Measurements from ENCODE around the gene PPP1R26.
"Not testable (repeated sequence)": the region's sequence is repeated elsewhere in the genome, so short reads cannot be mapped to it uniquely, and the experiment has no call there.

PPP1R26 gene

GRCh38 chr9:135509458-135509857 is 29.9 kb downstream of the PPP1R26 start:
- H3K27me3 ChIP-seq (ENCODE audit: low read depth), result no peaks in the 10 kb centered on the region
- H3K9me3 ChIP-seq, result no peaks in the 10 kb centered on the region
- H3K36me3 ChIP-seq (replicated peaks), result peaks cover 9% of the 10 kb centered on the region
- DNase-seq (ENCODE audit: low spot score in 2 of 2), result no peak
- no peak overlapping the region for H3K4me3 ChIP-seq
- in situ Hi-C loops (cut with MboI; ENCODE audit: low sequenced_read_pairs), result no loop called here
- no peaks in the 10 kb centered on the region for H3K4me1 ChIP-seq

GRCh38 chr9:135512241-135512603 is 32.6 kb downstream of the PPP1R26 start:
- Histone ChIP-seq H3K4me1 (no peaks in the 10 kb centered on the region), H3K9me3 (no peaks in the 10 kb centered on the region), H3K36me3 (replicated peaks) (no peaks in the 10 kb centered on the region), H3K4me3 (no peak overlapping the region), H3K27me3 (ENCODE audit: low read depth) (no peaks in the 10 kb centered on the region)
- DNase-seq (ENCODE audit: low spot score in 2 of 2), result no peak
- in situ Hi-C loops (cut with MboI; ENCODE audit: low sequenced_read_pairs), result no loop called here

- Histone ChIP-seq H3K4me3 (no peak overlapping the region), H3K27me3 (ENCODE audit: low read depth) (no peaks in the 10 kb centered on the region), H3K9me3 (no peaks in the 10 kb centered on the region), H3K4me1 (no peaks in the 10 kb centered on the region), H3K36me3 (replicated peaks) (no peaks in the 10 kb centered on the region)
- in situ Hi-C loops (cut with MboI; ENCODE audit: low sequenced_read_pairs), result no loop called here
- peak in 1 of 2 experiments; percentile 6 for DNase-seq (ENCODE audit: low spot score in 2 of 2)
Observed at GRCh38 chr9:135512904-135513303, 33.3 kb downstream of the PPP1R26 start.

DNA sequence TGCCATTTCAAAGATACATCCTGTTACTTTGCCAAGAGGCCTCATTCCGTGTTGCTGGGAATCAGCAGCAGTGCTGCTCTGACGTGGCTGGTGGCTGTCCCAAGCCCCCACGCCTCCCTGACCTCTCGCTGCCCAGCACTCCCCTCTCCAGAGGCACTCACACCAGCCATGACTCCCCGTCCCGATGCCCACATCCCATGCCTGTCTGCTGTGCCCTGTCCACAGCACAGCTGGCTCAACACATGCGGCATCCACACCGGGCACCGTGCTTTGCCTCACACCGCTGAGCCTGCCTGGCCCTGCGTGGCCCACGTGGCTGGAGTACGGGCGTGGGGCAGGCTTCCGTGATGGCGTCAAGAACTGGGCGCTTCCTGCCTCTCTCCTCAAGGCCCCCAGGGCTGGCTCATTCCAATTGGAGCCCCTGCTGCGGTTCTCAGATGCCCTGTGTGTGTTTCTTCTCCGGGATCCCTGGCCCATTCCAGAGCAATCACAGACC is 33.8 kb downstream of the PPP1R26 start:
- Histone ChIP-seq H3K4me3 (no peak overlapping the region), H3K9me3 (no peaks in the 10 kb centered on the region), H3K27me3 (ENCODE audit: low read depth) (no peaks in the 10 kb centered on the region), H3K36me3 (replicated peaks) (no peaks in the 10 kb centered on the region), H3K4me1 (no peaks in the 10 kb centered on the region)
- in situ Hi-C loops (cut with MboI; ENCODE audit: low sequenced_read_pairs), result no loop called here
- DNase-seq (ENCODE audit: low spot score in 2 of 2), result peak in 1 of 2 experiments; percentile 7

GRCh38 chr9:135513906-135514305 is 34.3 kb downstream of the PPP1R26 start:
- in situ Hi-C loops (cut with MboI; ENCODE audit: low sequenced_read_pairs); H3K36me3 ChIP-seq (replicated peaks); H3K27me3 ChIP-seq (ENCODE audit: low read depth); DNase-seq (ENCODE audit: low spot score in 2 of 2); H3K4me1 ChIP-seq; H3K9me3 ChIP-seq; H3K4me3 ChIP-seq: not testable (repeated sequence)

DNA sequence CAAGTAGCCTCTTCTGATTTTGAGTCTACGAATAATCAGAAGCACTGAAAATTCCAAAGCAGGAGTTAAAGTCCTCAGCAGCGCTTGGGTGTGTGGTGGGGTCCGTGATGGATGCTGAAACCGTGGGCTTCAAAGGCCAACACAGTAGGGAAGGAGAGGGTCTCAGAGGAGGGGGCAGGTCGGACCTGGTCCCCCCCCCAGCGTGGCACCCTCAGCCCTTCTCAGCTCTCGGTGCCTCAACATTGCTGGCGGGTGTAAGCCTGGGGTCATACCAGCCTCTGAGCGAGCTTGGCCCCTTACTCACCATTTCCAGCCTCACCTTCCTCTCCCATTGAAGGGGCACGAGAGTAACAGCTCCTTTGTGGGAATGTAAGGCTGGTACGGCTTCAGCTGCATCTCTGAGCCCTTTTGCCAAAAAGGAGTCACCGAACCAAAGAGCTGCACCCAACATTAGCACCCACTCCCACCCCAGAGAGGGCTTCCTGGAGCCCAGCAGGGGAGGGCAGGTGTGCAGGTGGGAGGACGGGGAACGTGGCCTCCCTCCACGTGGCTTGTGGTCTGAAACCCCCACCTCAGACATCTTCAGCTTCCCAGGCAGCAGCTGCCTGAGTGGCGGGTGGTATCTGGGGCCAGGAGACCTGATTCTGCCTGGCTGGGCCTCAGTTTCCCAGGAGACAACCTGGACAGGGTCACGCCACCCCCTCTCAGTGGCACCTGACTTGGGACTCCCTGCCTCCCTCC is 34.9 kb downstream of the PPP1R26 start:
- no peaks in the 10 kb centered on the region for H3K9me3 ChIP-seq
- in situ Hi-C loops (cut with MboI; ENCODE audit: low sequenced_read_pairs), result no loop called here
- H3K4me1 ChIP-seq, result no peaks in the 10 kb centered on the region
- DNase-seq (ENCODE audit: low spot score in 2 of 2), result no peak
- H3K27me3 ChIP-seq (ENCODE audit: low read depth), result no peaks in the 10 kb centered on the region
- H3K4me3 ChIP-seq, result no peak overlapping the region
- no peaks in the 10 kb centered on the region for H3K36me3 ChIP-seq (replicated peaks)

DNA sequence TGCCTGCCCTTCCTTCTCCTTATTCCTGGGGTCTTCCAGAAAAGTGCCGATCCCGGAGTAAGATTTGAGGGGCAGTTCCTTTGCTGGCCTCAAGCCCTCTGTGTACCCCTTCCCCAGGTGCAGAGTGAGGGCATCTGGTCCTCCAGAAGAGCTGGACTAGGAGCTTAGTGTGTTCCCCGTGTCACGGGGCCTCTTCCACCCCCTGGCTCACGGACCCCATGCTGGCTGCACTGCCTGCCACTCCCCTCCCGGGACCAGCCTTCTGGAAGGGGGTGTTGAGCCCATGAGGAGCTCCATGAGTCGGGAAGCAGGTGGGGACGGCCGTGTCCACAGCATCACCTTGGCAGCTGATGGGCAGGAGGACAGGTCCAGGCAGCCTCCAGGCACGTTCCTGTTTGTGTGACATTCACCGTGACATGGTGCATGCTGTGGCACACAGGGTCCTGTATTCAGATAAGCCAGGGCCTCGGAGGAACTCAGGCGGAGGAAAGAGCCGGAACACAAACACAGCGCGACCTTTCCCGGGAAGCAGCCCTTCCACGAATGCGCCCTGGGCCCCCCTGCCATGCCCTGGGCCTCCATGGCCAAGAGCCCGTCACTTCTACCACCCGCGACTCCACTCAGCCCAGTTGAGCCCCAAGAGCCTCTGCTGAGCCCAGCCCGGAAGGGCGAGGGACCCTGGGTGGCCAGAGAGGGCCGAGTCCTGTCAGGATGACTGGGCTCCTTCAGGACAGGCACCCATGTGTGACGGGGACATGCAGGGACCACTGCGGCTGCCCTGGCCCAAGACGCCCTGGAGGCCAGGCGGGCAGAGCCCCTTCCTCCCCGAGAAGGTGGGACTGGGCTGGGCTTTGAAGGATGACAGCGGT is 35.7 kb downstream of the PPP1R26 start:
- Histone ChIP-seq H3K9me3 (no peaks in the 10 kb centered on the region), H3K27me3 (ENCODE audit: low read depth) (no peaks in the 10 kb centered on the region), H3K36me3 (replicated peaks) (no peaks in the 10 kb centered on the region), H3K4me1 (no peaks in the 10 kb centered on the region), H3K4me3 (no peak overlapping the region)
- in situ Hi-C loops (cut with MboI; ENCODE audit: low sequenced_read_pairs), result no loop called here
- DNase-seq (ENCODE audit: low spot score in 2 of 2), result no peak

DNA sequence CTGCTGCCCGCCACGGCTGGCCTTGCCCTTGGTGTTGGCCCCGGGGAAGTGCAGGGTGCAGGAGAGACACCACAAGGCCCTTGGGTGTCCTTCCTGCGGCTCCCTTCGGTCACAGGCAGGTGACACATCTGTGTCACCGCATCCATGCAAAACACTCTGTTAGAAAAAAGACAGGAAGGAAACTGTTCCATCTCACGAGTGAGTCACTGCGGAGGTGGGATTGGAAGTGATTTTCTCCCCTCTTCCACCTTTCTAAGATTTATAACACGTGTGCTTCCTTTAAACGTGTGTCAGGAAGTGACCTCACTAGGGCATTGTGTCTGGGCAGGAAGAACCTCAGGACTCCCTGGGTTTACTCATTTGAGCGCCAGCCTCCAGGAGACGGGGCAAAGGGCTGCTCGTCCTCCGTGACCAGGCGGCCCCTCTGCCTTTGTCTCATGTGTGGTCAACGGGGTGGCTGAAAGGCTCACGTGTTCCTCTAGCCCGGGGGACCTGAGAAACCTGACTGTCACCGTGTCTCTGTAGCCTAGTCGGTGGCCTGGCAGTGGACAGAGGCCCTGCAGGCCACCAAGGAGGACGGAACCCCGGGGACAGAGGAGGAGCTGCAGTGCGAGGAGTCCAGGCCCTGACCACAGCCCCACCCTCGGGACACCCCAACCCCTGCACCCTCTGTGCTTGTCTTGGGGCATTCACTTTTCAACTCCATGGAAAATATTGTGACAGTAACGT is 36.7 kb downstream of the PPP1R26 start:
- Histone ChIP-seq H3K27me3 (ENCODE audit: low read depth) (no peaks in the 10 kb centered on the region), H3K4me3 (no peak overlapping the region), H3K4me1 (no peaks in the 10 kb centered on the region), H3K9me3 (no peaks in the 10 kb centered on the region), H3K36me3 (replicated peaks) (no peaks in the 10 kb centered on the region)
- in situ Hi-C loops (cut with MboI; ENCODE audit: low sequenced_read_pairs), result no loop called here
- no peak for DNase-seq (ENCODE audit: low spot score in 2 of 2)

DNA sequence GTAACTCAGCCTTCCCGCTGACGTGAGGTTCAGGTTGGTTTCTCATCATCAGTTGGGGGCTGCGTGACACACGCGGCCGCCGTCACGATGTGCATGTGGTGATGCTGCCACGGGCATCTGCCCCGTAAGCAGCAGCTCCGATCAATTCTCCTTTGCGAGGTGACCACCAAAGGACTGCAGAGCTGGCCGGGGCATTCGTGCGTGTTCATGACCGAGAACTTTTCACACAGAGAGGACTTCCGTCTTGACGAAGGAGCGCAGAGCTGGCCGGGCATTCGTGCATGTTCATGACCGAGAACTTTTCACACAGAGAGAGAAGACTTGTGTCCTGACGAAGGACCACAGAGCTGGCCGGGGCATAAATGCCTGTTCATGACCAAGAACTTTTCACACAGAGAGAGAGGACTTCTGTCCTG is 37.8 kb downstream of the PPP1R26 start:
- no peak for DNase-seq (ENCODE audit: low spot score in 2 of 2)
- no peaks in the 10 kb centered on the region for H3K9me3 ChIP-seq

DNA sequence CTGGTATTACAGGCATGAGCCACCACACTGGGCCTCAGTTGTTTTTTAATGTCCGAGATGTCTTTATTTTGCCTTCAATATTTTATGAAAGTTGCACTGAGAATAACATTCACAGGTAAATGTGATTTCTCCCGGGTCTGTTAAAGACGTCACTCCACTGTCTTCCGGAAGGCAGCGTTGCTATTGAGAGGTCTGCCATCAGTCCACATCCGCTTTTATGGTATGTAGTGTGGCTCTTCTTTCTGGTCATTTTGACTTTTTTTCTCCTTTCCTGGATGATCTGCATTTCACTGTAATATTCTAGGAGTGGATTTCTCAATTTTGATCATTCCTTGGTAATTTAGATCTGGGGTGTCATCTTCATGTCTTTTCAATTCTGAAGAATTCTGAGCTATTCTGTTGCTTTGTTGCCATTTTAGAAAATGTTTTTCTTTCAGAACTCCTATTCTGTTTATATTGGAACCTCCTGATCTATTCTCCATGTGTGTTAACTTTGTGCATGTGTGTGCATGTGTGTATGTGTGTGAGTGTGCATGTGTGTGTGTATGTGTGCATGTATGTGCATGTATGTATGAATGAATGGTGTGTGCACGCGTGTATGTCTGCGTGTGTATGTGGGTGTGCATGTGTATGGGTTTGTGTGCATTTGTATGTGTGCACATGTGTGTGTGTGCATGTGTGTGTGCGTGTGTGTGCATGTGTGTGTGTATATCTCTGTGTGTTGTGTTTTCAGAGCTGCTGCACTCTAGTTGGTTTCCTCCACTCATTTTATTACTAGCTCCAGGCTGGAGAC is 39.8 kb downstream of the PPP1R26 start:
- Histone ChIP-seq H3K9me3 (no peaks in the 10 kb centered on the region), H3K27me3 (ENCODE audit: low read depth) (no peaks in the 10 kb centered on the region), H3K36me3 (replicated peaks) (no peaks in the 10 kb centered on the region), H3K4me1 (no peaks in the 10 kb centered on the region), H3K4me3 (no peak overlapping the region)
- DNase-seq (ENCODE audit: low spot score in 2 of 2), result no peak
- in situ Hi-C loops (cut with MboI; ENCODE audit: low sequenced_read_pairs), result no loop called here

More for the DNA sequence above, 37.8 kb downstream of the PPP1R26 start:
- H3K4me3 ChIP-seq, result no peak overlapping the region
- no peaks in the 10 kb centered on the region for H3K4me1 ChIP-seq
- H3K27me3 ChIP-seq (ENCODE audit: low read depth), result no peaks in the 10 kb centered on the region
- H3K36me3 ChIP-seq (replicated peaks), result no peaks in the 10 kb centered on the region
- in situ Hi-C loops (cut with MboI; ENCODE audit: low sequenced_read_pairs), result no loop called here

GRCh38 chr9:135520916-135521607 is 41.5 kb downstream of the PPP1R26 start, which contains the start of gene LCN1:
LCN1 (plus strand) TSS chr9:135521440; CDS start chr9:135521498, 58 bp downstream.
- no peak for DNase-seq (ENCODE audit: low spot score in 2 of 2)
- Histone ChIP-seq H3K27me3 (ENCODE audit: low read depth) (no peaks in the 10 kb centered on the region), H3K4me1 (no peaks in the 10 kb centered on the region), H3K4me3 (no peak within 1 kb of the TSS), H3K36me3 (replicated peaks) (no peaks in the 10 kb centered on the region), H3K9me3 (no peaks in the 10 kb centered on the region)
- in situ Hi-C loops (cut with MboI; ENCODE audit: low sequenced_read_pairs), result no loop called here

GRCh38 chr9:135521608-135522095 is 42.1 kb downstream of the PPP1R26 start:
- Histone ChIP-seq H3K4me3 (no peak overlapping the region), H3K27me3 (ENCODE audit: low read depth) (no peaks in the 10 kb centered on the region), H3K9me3 (no peaks in the 10 kb centered on the region), H3K36me3 (replicated peaks) (no peaks in the 10 kb centered on the region), H3K4me1 (no peaks in the 10 kb centered on the region)
- no peak for DNase-seq (ENCODE audit: low spot score in 2 of 2)
- in situ Hi-C loops (cut with MboI; ENCODE audit: low sequenced_read_pairs), result no loop called here

Measured in HAP-1 (cell line).